Smooth muscle cell of bladder (primary cell): ENCODE measurements around the gene GPAM. TPM values are rescaled to one million over a fixed set of nuclear protein-coding genes. Genes with fewer than 3 reads are reported as not detected.

Experiments
- total RNA-seq: library from RNA; depleted of rRNA; stranded (reverse); fragments of >200 nt; gene quantifications from 2 replicates; pipeline ENCODE4 v1.2.3, GENCODE V29; 2014

The GPAM gene
- 21.8 and 37.4 TPM in 2 replicates for total RNA-seq

GRCh38 chr10:112183329-112184051 is at the start of gene GPAM:
TSS of gene GPAM (minus strand) at chr10:112183765. CDS start at chr10:112181784, 1,981 bp downstream.

Other genes starting within 250 kb of the GPAM start
- 0.09 TPM in 1 of 2 replicates, not detected in the other for gene TECTB, start 99.6 kb upstream of the GPAM start, total RNA-seq
- 1.7 and 2.2 TPM in 2 replicates for gene ACSL5, start 190.4 kb upstream of the GPAM start, total RNA-seq